WTC11 (cell line): ENCODE measurements around the gene ADGRB2. TPM values are rescaled to one million over a fixed set of nuclear protein-coding genes. Genes with fewer than 3 reads are reported as not detected.
A peak's percentile ranks its signal among the peaks of the same experiment; 100 is the strongest.

Source experiments
- ATAC-seq: fragments of 200-7000 bp; cut with Tn5 transposase; 2 replicates; pipeline ENCODE4 v1.10.0; 2021; ENCODE audit warnings: mild to moderate bottlenecking, moderate library complexity
- CTCF ChIA-PET: fragments of 300-600 bp; sonication (Branson Sonifier 250); formaldehyde crosslinking; loops from one replicate; lab custom pipeline; 2021; ENCODE audit warnings: antibody characterized with exemption; lab: Charles Lee
- POLR2A ChIA-PET: fragments of 350-600 bp; sonication (Branson Sonifier 250); formaldehyde crosslinking; loops from one replicate; lab custom pipeline; 2021; ENCODE audit warnings: antibody characterized with exemption; lab: Charles Lee
- DNase-seq: peaks from one replicate; pipeline ENCODE4 v3.0.0; 2021; ENCODE audit warnings: low spot score
- H3K27ac Mint-ChIP-seq: 2 replicates; pipeline ENCODE4 v1.8.0; 2021; ENCODE audit warnings: mixed read lengths
- H3K27me3 Mint-ChIP-seq: 2 replicates; pipeline ENCODE4 v1.8.0; 2021; ENCODE audit warnings: low read depth, mild to moderate bottlenecking, moderate library complexity, mixed read lengths
- H3K36me3 Mint-ChIP-seq: 2 replicates; pipeline ENCODE4 v1.8.0; 2021; ENCODE audit warnings: mixed read lengths
- H3K4me1 Mint-ChIP-seq: 2 replicates; pipeline ENCODE4 v1.8.0; 2022; ENCODE audit warnings: mixed read lengths
- H3K4me3 Mint-ChIP-seq: 2 replicates; pipeline ENCODE4 v1.8.0; 2021; ENCODE audit warnings: mild to moderate bottlenecking, moderate library complexity, mixed read lengths
- H3K9me3 Mint-ChIP-seq: 2 replicates; pipeline ENCODE4 v1.8.0; 2021; ENCODE audit warnings: mixed read lengths
- ATF2 ChIP-seq: sonication (generic); formaldehyde crosslinking; IDR thresholded peaks from 2 replicates; pipeline ENCODE4 v1.8.1; 2022; ENCODE audit warnings: low read depth, missing genetic modification reagents, borderline replicate concordance
- ATF3 ChIP-seq: sonication (generic); formaldehyde crosslinking; conservative IDR thresholded peaks from 2 replicates; pipeline ENCODE4 v1.8.1; 2022; ENCODE audit warnings: mild to moderate bottlenecking, missing genetic modification reagents
- FOXP4 ChIP-seq: sonication (generic); formaldehyde crosslinking; IDR thresholded peaks from 2 replicates; pipeline ENCODE4 v1.8.0; 2022; ENCODE audit warnings: mild to moderate bottlenecking, missing genetic modification reagents
- GRHL2 ChIP-seq: fragments of 250-450 bp; sonication (Bioruptor Pico); IDR thresholded peaks from 2 replicates; pipeline ENCODE4 v1.8.0; 2022; ENCODE audit warnings: mild to moderate bottlenecking, moderate library complexity; ENCODE audit not compliant: insufficient replicate concordance, severe bottlenecking
- IRF2 ChIP-seq: sonication (generic); formaldehyde crosslinking; IDR thresholded peaks from 2 replicates; pipeline ENCODE4 v1.8.0; 2022; ENCODE audit warnings: low read depth, missing genetic modification reagents, borderline replicate concordance
- KAT7 ChIP-seq: sonication (generic); formaldehyde crosslinking; IDR thresholded peaks from 2 replicates; pipeline ENCODE4 v1.8.1; 2023; ENCODE audit warnings: missing genetic modification reagents, mild to moderate bottlenecking, borderline replicate concordance
- NR1H2 ChIP-seq: sonication (generic); formaldehyde crosslinking; IDR thresholded peaks from 2 replicates; pipeline ENCODE4 v1.9.0; 2021; ENCODE audit warnings: mild to moderate bottlenecking, moderate library complexity, missing genetic modification reagents
- NR2C2 ChIP-seq: sonication (generic); formaldehyde crosslinking; IDR thresholded peaks from 2 replicates; pipeline ENCODE4 v1.8.0; 2022; ENCODE audit warnings: mild to moderate bottlenecking, missing genetic modification reagents
- RELA ChIP-seq: sonication (generic); formaldehyde crosslinking; IDR thresholded peaks from 2 replicates; pipeline ENCODE4 v1.8.1; 2022; ENCODE audit warnings: missing genetic modification reagents, mild to moderate bottlenecking, borderline replicate concordance
- RORB ChIP-seq: fragments of 250-450 bp; sonication (Bioruptor Pico); IDR thresholded peaks from 2 replicates; pipeline ENCODE4 v1.9.0; 2021; ENCODE audit warnings: mild to moderate bottlenecking
- SMAD4 ChIP-seq: sonication (generic); formaldehyde crosslinking; IDR thresholded peaks from 2 replicates; pipeline ENCODE4 v1.8.0; 2022; ENCODE audit warnings: mild to moderate bottlenecking, missing genetic modification reagents
- STAT6 ChIP-seq: sonication (generic); formaldehyde crosslinking; conservative IDR thresholded peaks from 2 replicates; pipeline ENCODE4 v1.8.1; 2023; ENCODE audit warnings: mild to moderate bottlenecking, low read depth, missing genetic modification reagents, moderate library complexity
- TEAD4 ChIP-seq: sonication (generic); formaldehyde crosslinking; IDR thresholded peaks from 2 replicates; pipeline ENCODE4 v1.8.0; 2022; ENCODE audit warnings: mild to moderate bottlenecking, missing genetic modification reagents
- USF1 ChIP-seq: sonication (generic); formaldehyde crosslinking; IDR thresholded peaks from 2 replicates; pipeline ENCODE4 v1.8.0; 2022; ENCODE audit warnings: mild to moderate bottlenecking, missing genetic modification reagents
- ZNF281 ChIP-seq: sonication (generic); formaldehyde crosslinking; IDR thresholded peaks from 2 replicates; pipeline ENCODE4 v1.8.0; 2023; ENCODE audit warnings: mild to moderate bottlenecking, missing genetic modification reagents
- ZNF396 ChIP-seq: fragments of 250-450 bp; sonication (Bioruptor Pico); IDR thresholded peaks from 2 replicates; pipeline ENCODE4 v1.8.0; 2021; ENCODE audit warnings: mild to moderate bottlenecking, moderate library complexity, borderline replicate concordance
- ZNF425 ChIP-seq: fragments of 250-450 bp; sonication (Bioruptor Pico); conservative IDR thresholded peaks from 2 replicates; pipeline ENCODE4 v1.9.0; 2021; ENCODE audit warnings: mild to moderate bottlenecking
- ZNF512 ChIP-seq: sonication (generic); formaldehyde crosslinking; IDR thresholded peaks from 2 replicates; pipeline ENCODE4 v1.8.1; 2022; ENCODE audit warnings: missing genetic modification reagents, borderline replicate concordance
- total RNA-seq: library from RNA; stranded (reverse); gene quantifications from 3 replicates; pipeline ENCODE4 v1.2.3, GENCODE V29; 2021

ADGRB2 gene
- total RNA-seq, 1 experiment from 2014 or later: 39.3 TPM

GRCh38 chr1:31689379-31689778, 74.8 kb downstream of the ADGRB2 start (continued):
- TF ChIP-seq STAT6: no peak
- TF ChIP-seq ZNF425 (CRISPR knock-in tag): no peak
- TF ChIP-seq ZNF396 (CRISPR knock-in tag): no peak
- no peak for TF ChIP-seq ATF3 (CRISPR knock-in tag)
- TF ChIP-seq RELA (CRISPR knock-in tag): no peak
- no peak for TF ChIP-seq NR1H2
- TF ChIP-seq ZNF512: no peak
- no peak for TF ChIP-seq GRHL2
- TF ChIP-seq IRF2 (CRISPR knock-in tag): no peak
- TF ChIP-seq ATF2 (CRISPR knock-in tag): no peak
- TF ChIP-seq NR2C2 (CRISPR knock-in tag): no peak
- TF ChIP-seq TEAD4 (CRISPR knock-in tag): no peak
- TF ChIP-seq USF1 (CRISPR knock-in tag): no peak

- CTCF ChIA-PET: interaction anchor here (0.6 to 2.0 kb wide), 7 partner anchors 9 to 275 kb away, joined by 3 to 9 read pairs (median 3); partner anchors contain the start of gene COL16A1
- Mint-ChIP-seq H3K27me3 (no peaks in the 10 kb centered on the region; the same call in 1 of the 2 replicates), H3K27ac (peak overlapping the region; percentile 46), H3K4me1 (peaks cover 2% of the 10 kb centered on the region; the same call in 1 of the 2 replicates), H3K4me3 (no peak overlapping the region), H3K9me3 (no peaks in the 10 kb centered on the region), H3K36me3 (no peaks in the 10 kb centered on the region)
- ATAC-seq (no peak), DNase-seq (no peak)
- POLR2A ChIA-PET: no interaction called here
- TF ChIP-seq ZNF281 (CRISPR knock-in tag): no peak
- no peak for TF ChIP-seq FOXP4 (CRISPR knock-in tag)
- TF ChIP-seq SMAD4 (CRISPR knock-in tag): no peak
- TF ChIP-seq KAT7: no peak
- no peak for TF ChIP-seq TEAD4 (CRISPR knock-in tag)
- TF ChIP-seq RORB: no peak
Observed at GRCh38 chr1:31688233-31688918, 75.8 kb downstream of the ADGRB2 start.
